GDM1 (cell line): Measurements from ENCODE around the gene ZNF674.
A peak's percentile ranks its signal among the peaks of the same experiment; 100 is the strongest.
"Not testable (repeated sequence)": the region's sequence is repeated elsewhere in the genome, so short reads cannot be mapped to it uniquely, and the experiment has no call there.

Experiments used
- DNase-seq: peaks from one replicate; lab custom pipeline; 2025; lab: John Stamatoyannopoulos, UW

ZNF674 gene

GRCh38 chrX:46463682-46464081, 81.5 kb downstream of the ZNF674 start:
- DNase-seq: no peak

- peak; percentile 46 for DNase-seq
Measured at GRCh38 chrX:46461660-46462191, 83.5 kb downstream of the ZNF674 start.

- not testable (repeated sequence) for DNase-seq
Measured at GRCh38 chrX:46460801-46461659, 84.2 kb downstream of the ZNF674 start.

- no peak for DNase-seq
Measured at GRCh38 chrX:46459603-46460002, 85.6 kb downstream of the ZNF674 start.

GRCh38 chrX:46456125-46456922, 88.9 kb downstream of the ZNF674 start:
- DNase-seq: no peak
